Stimulated activated CD4-positive, alpha-beta T cell treated with anti-CD3 and anti-CD28 coated beads, Interleukin-2, amount 100 ng/mL, for 24 hours (primary cell): ENCODE data around the gene ZMYND10.
A peak's percentile ranks its signal among the peaks of the same experiment; 100 is the strongest.

Experiments
- DNase-seq, 2 donors: peaks; one replicate each; pipeline ENCODE4 v3.0.0-alpha.2; 2020

The ZMYND10 gene

GRCh38 chr3:50300681-50301254 is 44.8 kb downstream of the ZMYND10 start:
- DNase-seq: no peak

- no peak for DNase-seq
Measured at GRCh38 chr3:50299929-50300680, 45.4 kb downstream of the ZMYND10 start.

GRCh38 chr3:50299638-50299928 is 45.9 kb downstream of the ZMYND10 start:
- no peak for DNase-seq

- DNase-seq: peak; percentile 99 to 100
Measured at GRCh38 chr3:50298836-50299637, 46.5 kb downstream of the ZMYND10 start, which contains the start of the genes HYAL3 and NAA80. HYAL3 (minus strand) TSS chr3:50299405; CDS start chr3:50295602, 3,803 bp downstream. NAA80 (minus strand) TSS chr3:50299405; CDS start chr3:50297463, 1,942 bp downstream.

- DNase-seq: no peak
Measured at GRCh38 chr3:50297896-50298725, 47.4 kb downstream of the ZMYND10 start.

- DNase-seq: no peak
Measured at GRCh38 chr3:50297384-50297775, 48.2 kb downstream of the ZMYND10 start.

GRCh38 chr3:50296721-50297383 is 48.7 kb downstream of the ZMYND10 start:
- DNase-seq: no peak

GRCh38 chr3:50295553-50296431 is 49.7 kb downstream of the ZMYND10 start:
- no peak for DNase-seq

GRCh38 chr3:50294492-50295403 is 50.8 kb downstream of the ZMYND10 start:
- DNase-seq: no peak

GRCh38 chr3:50294089-50294488 is 51.4 kb downstream of the ZMYND10 start:
- DNase-seq: no peak

GRCh38 chr3:50293079-50293801 is 52.3 kb downstream of the ZMYND10 start:
- DNase-seq: no peak

GRCh38 chr3:50292159-50293078 is 53.1 kb downstream of the ZMYND10 start, which contains the start of gene IFRD2:
IFRD2 (minus strand) TSS chr3:50292429; CDS start chr3:50292274, 155 bp downstream.
- peak; percentile 94 to 95 for DNase-seq
